Measurements from ENCODE around the gene ZBTB44.
"Not testable (repeated sequence)": the region's sequence is repeated elsewhere in the genome, so short reads cannot be mapped to it uniquely, and the experiment has no call there.

Gene ZBTB44

GRCh38 chr11:130308886-130309285 is 5.8 kb downstream of the ZBTB44 start:
- Histone ChIP-seq H3K4me1 (ENCODE audit: control insufficient read depth, insufficient read depth, low read length) (peaks cover 25% of the 10 kb centered on the region), H3K27me3 (ENCODE audit: control insufficient read depth, insufficient read depth, low read length) (no peaks in the 10 kb centered on the region), H3K36me3 (ENCODE audit: control insufficient read depth, insufficient read depth, low read length) (peaks cover 14% of the 10 kb centered on the region), H3K27ac (ENCODE audit: low read depth, low read length) (no peak overlapping the region), H3K9ac (ENCODE audit: low read depth, low read length) (no peak overlapping the region), H3K9me3 (ENCODE audit: control insufficient read depth, insufficient read depth, low read length) (no peaks in the 10 kb centered on the region), H3K4me3 (ENCODE audit: low read depth, low read length) (no peak overlapping the region)

GRCh38 chr11:130308059-130308458 is 6.7 kb downstream of the ZBTB44 start:
- Histone ChIP-seq H3K27me3 (ENCODE audit: control insufficient read depth, insufficient read depth, low read length) (no peaks in the 10 kb centered on the region), H3K9me3 (ENCODE audit: control insufficient read depth, insufficient read depth, low read length) (no peaks in the 10 kb centered on the region), H3K27ac (ENCODE audit: low read depth, low read length) (no peak overlapping the region), H3K9ac (ENCODE audit: low read depth, low read length) (no peak overlapping the region), H3K4me3 (ENCODE audit: low read depth, low read length) (no peak overlapping the region), H3K4me1 (ENCODE audit: control insufficient read depth, insufficient read depth, low read length) (peaks cover 25% of the 10 kb centered on the region), H3K36me3 (ENCODE audit: control insufficient read depth, insufficient read depth, low read length) (peaks cover 14% of the 10 kb centered on the region)

- no peak overlapping the region for H3K9ac ChIP-seq (ENCODE audit: low read depth, low read length)
- H3K36me3 ChIP-seq (ENCODE audit: control insufficient read depth, insufficient read depth, low read length) = peaks cover 14% of the 10 kb centered on the region
- no peaks in the 10 kb centered on the region for H3K9me3 ChIP-seq (ENCODE audit: control insufficient read depth, insufficient read depth, low read length)
- no peaks in the 10 kb centered on the region for H3K27me3 ChIP-seq (ENCODE audit: control insufficient read depth, insufficient read depth, low read length)
- H3K4me3 ChIP-seq (ENCODE audit: low read depth, low read length) = no peak overlapping the region
- no peak overlapping the region for H3K27ac ChIP-seq (ENCODE audit: low read depth, low read length)
- H3K4me1 ChIP-seq (ENCODE audit: control insufficient read depth, insufficient read depth, low read length) = peaks cover 5% of the 10 kb centered on the region; the same call in 1 of the 2 replicates
Observed at GRCh38 chr11:130304651-130305050, 10.1 kb downstream of the ZBTB44 start.

- Histone ChIP-seq H3K36me3 (ENCODE audit: control insufficient read depth, insufficient read depth, low read length) (no peaks in the 10 kb centered on the region), H3K27me3 (ENCODE audit: control insufficient read depth, insufficient read depth, low read length) (no peaks in the 10 kb centered on the region), H3K9me3 (ENCODE audit: control insufficient read depth, insufficient read depth, low read length) (no peaks in the 10 kb centered on the region), H3K9ac (ENCODE audit: low read depth, low read length) (no peak overlapping the region), H3K4me3 (ENCODE audit: low read depth, low read length) (no peak overlapping the region), H3K4me1 (ENCODE audit: control insufficient read depth, insufficient read depth, low read length) (peaks cover 24% of the 10 kb centered on the region), H3K27ac (ENCODE audit: low read depth, low read length) (no peak overlapping the region)
Observed at GRCh38 chr11:130301002-130301401, 13.7 kb downstream of the ZBTB44 start.

GRCh38 chr11:130300567-130300966 is 14.2 kb downstream of the ZBTB44 start:
- Histone ChIP-seq H3K27me3 (ENCODE audit: control insufficient read depth, insufficient read depth, low read length) (no peaks in the 10 kb centered on the region), H3K4me3 (ENCODE audit: low read depth, low read length) (no peak overlapping the region), H3K4me1 (ENCODE audit: control insufficient read depth, insufficient read depth, low read length) (peaks cover 28% of the 10 kb centered on the region), H3K36me3 (ENCODE audit: control insufficient read depth, insufficient read depth, low read length) (no peaks in the 10 kb centered on the region), H3K27ac (ENCODE audit: low read depth, low read length) (no peak overlapping the region), H3K9ac (ENCODE audit: low read depth, low read length) (no peak overlapping the region), H3K9me3 (ENCODE audit: control insufficient read depth, insufficient read depth, low read length) (no peaks in the 10 kb centered on the region)

- no peak overlapping the region for H3K27ac ChIP-seq (ENCODE audit: low read depth, low read length)
- no peaks in the 10 kb centered on the region for H3K36me3 ChIP-seq (ENCODE audit: control insufficient read depth, insufficient read depth, low read length)
- no peak overlapping the region for H3K9ac ChIP-seq (ENCODE audit: low read depth, low read length)
- no peaks in the 10 kb centered on the region for H3K9me3 ChIP-seq (ENCODE audit: control insufficient read depth, insufficient read depth, low read length)
- H3K4me3 ChIP-seq (ENCODE audit: low read depth, low read length) = no peak overlapping the region
- H3K4me1 ChIP-seq (ENCODE audit: control insufficient read depth, insufficient read depth, low read length) = peaks cover 33% of the 10 kb centered on the region
- H3K27me3 ChIP-seq (ENCODE audit: control insufficient read depth, insufficient read depth, low read length) = no peaks in the 10 kb centered on the region
Observed at GRCh38 chr11:130299978-130300377, 14.7 kb downstream of the ZBTB44 start.

- H3K27ac ChIP-seq (ENCODE audit: low read depth, low read length) = peak overlapping the region; percentile 52
- no peak overlapping the region for H3K4me3 ChIP-seq (ENCODE audit: low read depth, low read length)
- H3K9ac ChIP-seq (ENCODE audit: low read depth, low read length) = no peak overlapping the region
- H3K27me3 ChIP-seq (ENCODE audit: control insufficient read depth, insufficient read depth, low read length) = no peaks in the 10 kb centered on the region
- no peaks in the 10 kb centered on the region for H3K9me3 ChIP-seq (ENCODE audit: control insufficient read depth, insufficient read depth, low read length)
- peaks cover 34% of the 10 kb centered on the region for H3K4me1 ChIP-seq (ENCODE audit: control insufficient read depth, insufficient read depth, low read length)
- H3K36me3 ChIP-seq (ENCODE audit: control insufficient read depth, insufficient read depth, low read length) = no peaks in the 10 kb centered on the region
Observed at GRCh38 chr11:130295657-130296056, 19.1 kb downstream of the ZBTB44 start.

- peaks cover 4% of the 10 kb centered on the region; the same call in 1 of the 2 replicates for H3K36me3 ChIP-seq (ENCODE audit: control insufficient read depth, insufficient read depth, low read length)
Observed at GRCh38 chr11:130282111-130282510, 32.6 kb downstream of the ZBTB44 start.

GRCh38 chr11:130281341-130281740 is 33.4 kb downstream of the ZBTB44 start:
- H3K36me3 ChIP-seq (ENCODE audit: control insufficient read depth, insufficient read depth, low read length); H3K27me3 ChIP-seq (ENCODE audit: control insufficient read depth, insufficient read depth, low read length); H3K9me3 ChIP-seq (ENCODE audit: control insufficient read depth, insufficient read depth, low read length); H3K27ac ChIP-seq (ENCODE audit: low read depth, low read length); H3K4me3 ChIP-seq (ENCODE audit: low read depth, low read length); H3K4me1 ChIP-seq (ENCODE audit: control insufficient read depth, insufficient read depth, low read length); H3K9ac ChIP-seq (ENCODE audit: low read depth, low read length): not testable (repeated sequence)

More at GRCh38 chr11:130282111-130282510, 32.6 kb downstream of the ZBTB44 start:
- no peak overlapping the region for H3K9ac ChIP-seq (ENCODE audit: low read depth, low read length)
- no peaks in the 10 kb centered on the region for H3K27me3 ChIP-seq (ENCODE audit: control insufficient read depth, insufficient read depth, low read length)
- H3K27ac ChIP-seq (ENCODE audit: low read depth, low read length) = no peak overlapping the region
- no peaks in the 10 kb centered on the region for H3K9me3 ChIP-seq (ENCODE audit: control insufficient read depth, insufficient read depth, low read length)
- H3K4me3 ChIP-seq (ENCODE audit: low read depth, low read length) = no peak overlapping the region
- H3K4me1 ChIP-seq (ENCODE audit: control insufficient read depth, insufficient read depth, low read length) = peaks cover 3% of the 10 kb centered on the region; the same call in 1 of the 2 replicates

GRCh38 chr11:130279989-130280388 is 34.7 kb downstream of the ZBTB44 start:
- no peak overlapping the region for H3K9ac ChIP-seq (ENCODE audit: low read depth, low read length)
- no peaks in the 10 kb centered on the region for H3K36me3 ChIP-seq (ENCODE audit: control insufficient read depth, insufficient read depth, low read length)
- H3K27me3 ChIP-seq (ENCODE audit: control insufficient read depth, insufficient read depth, low read length) = no peaks in the 10 kb centered on the region
- no peak overlapping the region for H3K27ac ChIP-seq (ENCODE audit: low read depth, low read length)
- peaks cover 3% of the 10 kb centered on the region; the same call in 1 of the 2 replicates for H3K4me1 ChIP-seq (ENCODE audit: control insufficient read depth, insufficient read depth, low read length)
- no peaks in the 10 kb centered on the region for H3K9me3 ChIP-seq (ENCODE audit: control insufficient read depth, insufficient read depth, low read length)
- no peak overlapping the region for H3K4me3 ChIP-seq (ENCODE audit: low read depth, low read length)

GRCh38 chr11:130278745-130279144 is 36.0 kb downstream of the ZBTB44 start:
- H3K36me3 ChIP-seq (ENCODE audit: control insufficient read depth, insufficient read depth, low read length) = no peaks in the 10 kb centered on the region
- H3K4me1 ChIP-seq (ENCODE audit: control insufficient read depth, insufficient read depth, low read length) = peaks cover 3% of the 10 kb centered on the region; the same call in 1 of the 2 replicates
- no peak overlapping the region for H3K27ac ChIP-seq (ENCODE audit: low read depth, low read length)
- H3K4me3 ChIP-seq (ENCODE audit: low read depth, low read length) = no peak overlapping the region
- no peaks in the 10 kb centered on the region for H3K9me3 ChIP-seq (ENCODE audit: control insufficient read depth, insufficient read depth, low read length)
- no peak overlapping the region for H3K9ac ChIP-seq (ENCODE audit: low read depth, low read length)
- H3K27me3 ChIP-seq (ENCODE audit: control insufficient read depth, insufficient read depth, low read length) = no peaks in the 10 kb centered on the region

- Histone ChIP-seq H3K27ac (ENCODE audit: low read depth, low read length) (no peak overlapping the region), H3K4me1 (ENCODE audit: control insufficient read depth, insufficient read depth, low read length) (peaks cover 3% of the 10 kb centered on the region; the same call in 1 of the 2 replicates), H3K36me3 (ENCODE audit: control insufficient read depth, insufficient read depth, low read length) (no peaks in the 10 kb centered on the region), H3K27me3 (ENCODE audit: control insufficient read depth, insufficient read depth, low read length) (no peaks in the 10 kb centered on the region), H3K4me3 (ENCODE audit: low read depth, low read length) (no peak overlapping the region), H3K9me3 (ENCODE audit: control insufficient read depth, insufficient read depth, low read length) (no peaks in the 10 kb centered on the region), H3K9ac (ENCODE audit: low read depth, low read length) (no peak overlapping the region)
Observed at GRCh38 chr11:130278151-130278550, 36.6 kb downstream of the ZBTB44 start.

Measured in HUES48 (cell line).